Measurements from ENCODE around the gene PFN1. TPM values are rescaled to one million over a fixed set of nuclear protein-coding genes. Genes with fewer than 3 reads are reported as not detected.

PFN1 gene
- total and polyA plus RNA-seq, 3 donors from 2014 or later, result 244 to 349 (median 257) TPM

DNA sequence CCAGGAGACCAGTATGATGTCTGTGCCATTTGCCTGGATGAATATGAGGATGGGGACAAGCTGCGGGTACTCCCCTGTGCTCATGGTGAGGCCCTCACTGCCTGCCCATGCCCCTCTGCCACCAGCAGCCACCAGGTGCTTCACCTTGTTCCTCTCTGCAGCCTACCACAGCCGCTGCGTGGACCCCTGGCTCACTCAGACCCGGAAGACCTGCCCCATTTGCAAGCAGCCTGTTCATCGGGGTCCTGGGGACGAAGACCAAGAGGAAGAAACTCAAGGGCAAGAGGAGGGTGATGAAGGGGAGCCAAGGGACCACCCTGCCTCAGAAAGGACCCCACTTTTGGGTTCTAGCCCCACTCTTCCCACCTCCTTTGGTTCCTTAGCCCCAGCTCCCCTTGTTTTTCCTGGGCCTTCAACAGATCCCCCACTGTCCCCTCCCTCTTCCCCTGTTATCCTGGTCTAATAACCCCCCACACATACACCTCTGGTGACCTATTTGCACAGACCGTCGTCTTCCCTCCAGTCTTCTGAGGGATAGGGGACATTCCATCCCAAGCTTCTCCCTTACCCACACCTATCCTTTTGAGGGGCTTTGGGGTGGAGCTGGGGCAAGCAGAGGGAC is 3.7 kb downstream of the PFN1 start:
- no peak overlapping the region for H3K4me3 ChIP-seq
- TF ChIP-seq, protein P1, sequence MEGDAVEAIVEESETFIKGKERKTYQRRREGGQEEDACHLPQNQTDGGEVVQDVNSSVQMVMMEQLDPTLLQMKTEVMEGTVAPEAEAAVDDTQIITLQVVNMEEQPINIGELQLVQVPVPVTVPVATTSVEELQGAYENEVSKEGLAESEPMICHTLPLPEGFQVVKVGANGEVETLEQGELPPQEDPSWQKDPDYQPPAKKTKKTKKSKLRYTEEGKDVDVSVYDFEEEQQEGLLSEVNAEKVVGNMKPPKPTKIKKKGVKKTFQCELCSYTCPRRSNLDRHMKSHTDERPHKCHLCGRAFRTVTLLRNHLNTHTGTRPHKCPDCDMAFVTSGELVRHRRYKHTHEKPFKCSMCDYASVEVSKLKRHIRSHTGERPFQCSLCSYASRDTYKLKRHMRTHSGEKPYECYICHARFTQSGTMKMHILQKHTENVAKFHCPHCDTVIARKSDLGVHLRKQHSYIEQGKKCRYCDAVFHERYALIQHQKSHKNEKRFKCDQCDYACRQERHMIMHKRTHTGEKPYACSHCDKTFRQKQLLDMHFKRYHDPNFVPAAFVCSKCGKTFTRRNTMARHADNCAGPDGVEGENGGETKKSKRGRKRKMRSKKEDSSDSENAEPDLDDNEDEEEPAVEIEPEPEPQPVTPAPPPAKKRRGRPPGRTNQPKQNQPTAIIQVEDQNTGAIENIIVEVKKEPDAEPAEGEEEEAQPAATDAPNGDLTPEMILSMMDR (IDR thresholded peaks at IDR 0.05), result no peak
- no peak for TF ChIP-seq POLR2A (IDR thresholded peaks at IDR 0.05)
- H3K27me3 ChIP-seq, result no peaks in the 10 kb centered on the region
- intact Hi-C loops (cut with DNase I; ENCODE audit: low total_unique reads), result no loop called here
- peaks cover 23% of the 10 kb centered on the region for H3K4me1 ChIP-seq
- WGBS, 2 donors, result 62 to 70% methylated on average over 8 of the region's 8 CpGs
- H3K27ac ChIP-seq, result peak overlapping the region in 1 of 2 donors; percentile 44
- no peaks in the 10 kb centered on the region for H3K36me3 ChIP-seq (ENCODE audit: low read depth, missing control alignments)
- H3K9me3 ChIP-seq, result no peaks in the 10 kb centered on the region
- no peak for DNase-seq

DNA sequence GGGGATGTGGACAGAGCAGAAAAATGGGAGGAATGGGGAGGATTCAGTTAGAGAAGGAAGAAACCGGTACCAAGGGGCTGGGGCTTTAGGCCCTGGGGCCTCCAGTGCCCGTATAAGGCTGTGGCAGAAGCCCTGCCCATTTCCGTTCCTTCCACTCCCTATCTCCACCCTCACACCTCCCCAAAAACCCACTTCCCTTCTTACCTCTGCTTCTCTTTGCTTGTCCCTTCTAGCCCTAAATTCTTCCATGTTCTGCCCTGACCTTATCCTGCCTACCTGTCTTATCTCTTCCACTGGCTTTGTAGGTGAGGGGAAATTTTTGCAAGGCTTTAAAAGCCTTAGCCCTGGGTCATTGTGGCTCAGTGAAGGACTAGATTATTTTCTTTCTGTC is 4.2 kb downstream of the PFN1 start:
- 44 to 49% methylated on average over 3 of the region's 3 CpGs for WGBS, 2 donors
- Histone ChIP-seq H3K4me1 (peaks cover 25% of the 10 kb centered on the region), H3K9me3 (no peaks in the 10 kb centered on the region), H3K27ac (no peak overlapping the region), H3K36me3 (ENCODE audit: low read depth, missing control alignments) (no peaks in the 10 kb centered on the region), H3K27me3 (no peaks in the 10 kb centered on the region), H3K4me3 (no peak overlapping the region)
- intact Hi-C loops (cut with DNase I; ENCODE audit: low total_unique reads), result no loop called here
- TF ChIP-seq POLR2A (IDR thresholded peaks at IDR 0.05), result no peak
- TF ChIP-seq, protein P1 (IDR thresholded peaks at IDR 0.05), result no peak
- no peak for DNase-seq

DNA sequence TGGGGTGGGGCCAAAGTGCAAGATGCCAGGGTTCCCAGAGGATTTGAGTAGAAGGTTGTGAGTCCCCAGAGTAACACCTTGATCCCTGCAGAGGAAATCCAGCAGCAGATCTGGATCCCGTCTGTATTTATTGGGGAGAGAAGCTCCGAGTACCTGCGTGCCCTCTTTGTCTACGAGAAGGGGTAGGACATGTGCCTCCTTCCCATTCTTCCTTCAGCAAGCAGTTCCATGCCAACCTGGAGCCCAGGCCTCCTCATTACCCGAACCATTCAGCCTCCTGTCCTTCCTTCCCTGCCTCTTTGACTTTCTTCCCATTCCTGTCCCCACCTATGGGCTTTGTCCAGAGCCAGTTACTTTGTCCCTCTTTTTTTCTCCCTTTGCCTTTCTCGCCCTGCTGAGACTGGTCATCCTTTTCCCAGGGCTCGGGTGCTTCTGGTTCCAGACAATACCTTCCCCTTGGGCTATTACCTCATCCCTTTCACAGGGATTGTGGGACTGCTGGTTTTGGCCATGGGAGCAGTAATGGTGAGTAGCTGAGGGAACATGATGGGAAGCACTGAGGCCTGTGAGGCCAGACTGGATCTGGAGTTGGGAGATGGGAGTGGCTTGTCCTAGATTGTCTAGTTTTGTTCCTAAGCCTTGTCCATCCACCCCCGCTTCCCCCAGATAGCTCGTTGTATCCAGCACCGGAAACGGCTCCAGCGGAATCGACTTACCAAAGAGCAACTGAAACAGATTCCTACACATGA is 5.4 kb downstream of the PFN1 start:
- H3K27me3 ChIP-seq, result no peaks in the 10 kb centered on the region
- DNase-seq, result no peak
- no peak overlapping the region for H3K4me3 ChIP-seq
- peaks cover 34% of the 10 kb centered on the region for H3K4me1 ChIP-seq
- H3K9me3 ChIP-seq, result no peaks in the 10 kb centered on the region
- no peak overlapping the region for H3K27ac ChIP-seq
- no peak for TF ChIP-seq POLR2A (IDR thresholded peaks at IDR 0.05)
- TF ChIP-seq, protein P1 (IDR thresholded peaks at IDR 0.05), result no peak
- H3K36me3 ChIP-seq (ENCODE audit: low read depth, missing control alignments), result no peaks in the 10 kb centered on the region
- WGBS, 2 donors, result 77% methylated on average over 11 to 13 of the region's 13 CpGs
- intact Hi-C loops (cut with DNase I; ENCODE audit: low total_unique reads), result no loop called here

DNA sequence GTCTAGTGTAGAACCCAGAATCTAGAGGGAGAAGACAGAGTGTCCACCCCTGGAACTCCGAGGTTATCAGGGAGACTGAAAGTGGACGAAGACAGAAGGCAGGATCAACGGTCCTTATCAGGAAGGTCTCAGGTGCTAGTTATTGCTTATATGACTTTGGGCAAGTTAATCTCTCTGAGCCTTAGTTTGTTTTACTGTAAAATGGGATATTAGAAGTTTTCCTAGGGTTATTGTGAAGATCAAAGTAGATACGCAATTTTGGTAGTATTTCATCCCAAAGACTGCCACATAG is 7.1 kb downstream of the PFN1 start:
- Histone ChIP-seq H3K27ac (peak overlapping the region in 1 of 2 donors; percentile 97), H3K4me3 (peak overlapping the region; percentile 69), H3K9me3 (no peaks in the 10 kb centered on the region), H3K27me3 (no peaks in the 10 kb centered on the region), H3K4me1 (peaks cover 25% of the 10 kb centered on the region), H3K36me3 (ENCODE audit: low read depth, missing control alignments) (no peaks in the 10 kb centered on the region)
- 23 to 29% methylated on average over 4 of the region's 4 CpGs for WGBS, 2 donors
- no peak for DNase-seq
- TF ChIP-seq, protein P1 (IDR thresholded peaks at IDR 0.05), result no peak
- TF ChIP-seq POLR2A (IDR thresholded peaks at IDR 0.05), result no peak
- intact Hi-C loops (cut with DNase I; ENCODE audit: low total_unique reads), result no loop called here

Measured in testis (tissue), 3 donors.